ENCODE results near the gene THSD4.

GRCh38 chr15:71219101-71219500 is 103.8 kb downstream of the THSD4 start:
- TF ChIP-seq CTCF (IDR thresholded peaks at IDR 0.05; ENCODE audit: low read length) (no peak), EZH2 (IDR thresholded peaks at IDR 0.05; ENCODE audit: borderline replicate concordance, low read length) (no peak)
